KG1 (cell line): ENCODE measurements around the gene NECTIN4.

Experiments
- DNase-seq: peaks from one replicate; lab custom pipeline; 2025; lab: John Stamatoyannopoulos, UW

NECTIN4 gene

GRCh38 chr1:161111527-161111926, 22.2 kb upstream of the NECTIN4 start:
- no peak for DNase-seq

DNA sequence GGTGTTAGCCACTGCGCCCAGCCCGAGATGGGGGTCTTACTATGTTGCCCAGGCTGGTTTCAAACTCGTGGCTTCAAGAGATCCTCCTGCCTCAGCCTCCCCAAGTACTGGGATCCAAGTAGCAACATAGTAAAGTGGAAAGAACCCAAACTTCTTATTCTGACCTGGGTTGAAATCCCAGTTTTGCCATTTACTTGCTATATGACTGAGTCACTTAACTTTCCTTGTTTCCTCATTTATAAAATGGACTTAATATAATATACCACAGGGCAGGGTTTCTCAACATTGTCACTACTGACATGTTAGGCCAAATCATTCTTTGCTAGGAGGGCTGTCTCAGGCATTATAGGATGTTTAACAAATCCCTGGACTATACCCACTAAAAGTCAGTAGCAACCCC, 21.8 kb upstream of the NECTIN4 start:
- no peak for DNase-seq

DNA sequence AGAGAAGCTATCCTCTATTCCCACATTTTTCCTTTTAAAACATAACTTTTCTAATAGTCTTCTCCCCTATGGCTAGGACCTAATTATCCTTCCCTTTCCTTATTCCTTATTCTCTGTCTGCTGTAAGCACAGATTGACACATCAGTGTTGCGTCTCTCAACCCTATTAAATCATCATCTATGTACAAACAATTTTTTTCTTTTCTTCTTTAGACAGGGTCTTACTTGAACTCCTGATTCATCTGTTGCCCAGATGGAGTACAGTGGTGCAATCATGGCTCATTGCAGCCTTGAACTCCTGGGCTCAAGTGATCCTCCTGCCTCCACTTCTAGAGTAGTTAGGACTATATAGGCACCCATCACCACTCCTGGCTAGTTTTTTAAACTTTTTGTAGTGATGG, 17.1 kb upstream of the NECTIN4 start:
- no peak for DNase-seq

DNA sequence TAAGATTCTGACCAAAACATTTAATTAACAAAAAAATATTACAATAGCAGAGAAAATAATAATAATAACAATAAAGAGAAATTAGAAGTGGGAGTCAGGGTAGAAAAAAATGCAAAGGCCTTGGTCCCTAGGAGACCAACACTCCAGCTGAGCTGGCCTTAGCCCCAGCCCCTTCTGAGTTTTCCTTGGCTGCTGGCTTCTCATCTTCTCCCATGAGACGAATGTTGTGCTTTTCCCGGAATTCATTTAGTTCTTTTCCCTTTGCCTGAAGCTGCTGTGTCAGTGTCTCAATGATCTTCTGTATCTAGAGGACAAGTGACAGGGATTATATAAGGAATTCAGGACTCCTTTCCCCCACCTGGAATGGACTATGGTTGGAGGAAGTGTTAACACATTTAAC, 11.2 kb upstream of the NECTIN4 start:
- DNase-seq, result no peak

DNA sequence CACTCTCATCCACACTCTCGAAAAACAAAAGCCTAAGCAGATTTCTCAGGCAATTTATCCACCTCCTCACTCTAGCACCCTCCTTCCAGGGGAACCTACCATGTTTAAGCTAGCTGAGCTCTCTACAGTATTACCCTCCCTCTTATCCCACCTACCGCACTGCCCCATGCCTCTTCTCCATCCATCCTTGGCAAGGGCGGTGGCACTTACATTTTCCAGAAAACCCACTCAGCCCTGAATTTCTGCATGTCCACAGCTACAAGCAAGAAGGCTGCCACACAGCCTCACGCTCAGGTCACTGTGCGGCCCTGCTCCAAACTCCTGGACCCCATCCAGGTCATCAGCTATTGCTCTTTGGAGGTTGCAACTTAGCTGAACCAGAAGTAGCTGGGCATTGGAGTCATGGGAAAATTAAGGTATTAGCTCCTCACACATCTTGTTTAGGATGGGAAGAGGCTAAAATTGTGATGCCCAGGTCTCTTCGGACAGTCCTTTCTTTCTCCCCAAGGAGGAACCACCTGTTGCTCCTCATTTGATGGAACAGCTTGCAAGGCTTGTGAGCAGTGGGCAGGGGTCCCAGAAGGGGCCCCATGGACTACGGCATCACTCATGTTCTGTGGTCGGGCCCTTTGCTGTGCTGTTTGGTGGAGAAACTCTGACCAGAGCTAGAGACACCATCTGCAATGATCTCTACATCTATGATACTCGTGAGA, 9.9 kb upstream of the NECTIN4 start:
- no peak for DNase-seq

GRCh38 chr1:161098210-161099068, 9.1 kb upstream of the NECTIN4 start, which contains the start of gene KLHDC9:
Gene KLHDC9, plus strand, starts transcription at chr1:161098361. Its CDS starts 175 bp downstream, at chr1:161098536.
- DNase-seq, result no peak

DNA sequence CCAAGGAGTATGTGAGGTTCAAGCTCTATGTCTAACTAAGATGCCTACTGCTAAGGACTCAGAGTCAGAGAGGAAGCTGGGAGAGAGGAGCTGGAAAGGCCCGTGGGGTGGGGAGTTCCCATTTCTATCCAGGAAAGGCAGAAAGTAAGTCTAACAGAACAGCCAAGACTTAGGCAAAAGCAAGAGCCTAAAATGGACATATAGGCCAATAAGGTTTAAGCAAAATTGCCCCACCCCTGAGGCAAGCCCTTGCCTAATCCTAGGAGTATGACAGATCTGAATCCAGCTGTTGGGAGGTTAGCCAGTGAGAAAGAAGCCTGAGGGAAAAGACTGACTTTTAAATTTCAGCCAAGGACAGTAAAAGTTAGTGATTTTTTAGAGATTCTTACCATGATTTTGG, 7.2 kb upstream of the NECTIN4 start:
- no peak for DNase-seq

- no peak for DNase-seq
Measured at GRCh38 chr1:161096015-161096414, 6.7 kb upstream of the NECTIN4 start.

DNA sequence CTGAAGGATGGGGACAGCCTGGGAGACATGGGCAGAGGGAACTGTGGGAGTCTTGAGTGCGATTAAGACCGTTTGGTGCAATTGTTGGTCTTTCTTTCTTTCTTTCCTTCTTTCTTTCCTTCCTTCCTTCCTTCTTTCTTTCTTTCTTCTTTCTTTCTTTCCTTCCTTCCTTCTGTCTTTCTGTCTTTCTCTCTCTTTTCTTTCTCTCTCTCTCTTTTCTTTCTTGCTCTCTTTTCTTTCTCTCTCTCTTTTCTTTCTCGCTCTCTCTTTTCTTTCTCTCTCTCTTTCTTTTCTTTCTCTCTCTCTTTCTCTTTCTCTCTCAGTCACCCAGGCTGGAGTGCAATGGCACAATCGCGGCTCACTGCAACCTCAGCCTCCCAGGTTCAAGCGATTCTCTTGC, 5.9 kb upstream of the NECTIN4 start:
- no peak for DNase-seq

DNA sequence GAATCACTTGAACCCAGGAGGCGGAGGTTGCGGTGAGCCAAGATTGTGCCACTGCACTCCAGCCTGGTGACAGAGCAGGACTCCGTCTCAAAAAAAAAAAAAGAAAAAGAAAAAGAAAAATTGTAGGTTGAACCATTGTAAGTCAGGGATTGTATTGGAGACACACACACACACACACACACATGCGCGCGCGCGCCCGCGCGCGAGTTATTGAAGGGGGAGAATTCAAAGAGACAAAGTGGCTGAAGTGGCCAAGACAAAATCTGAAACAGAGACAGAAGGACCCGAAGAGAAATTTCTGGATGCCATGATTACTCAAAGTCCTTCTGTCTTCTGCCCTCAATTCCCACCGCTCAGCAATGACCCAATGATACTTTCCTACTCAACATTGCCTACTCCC, 5.1 kb upstream of the NECTIN4 start:
- no peak for DNase-seq

DNA sequence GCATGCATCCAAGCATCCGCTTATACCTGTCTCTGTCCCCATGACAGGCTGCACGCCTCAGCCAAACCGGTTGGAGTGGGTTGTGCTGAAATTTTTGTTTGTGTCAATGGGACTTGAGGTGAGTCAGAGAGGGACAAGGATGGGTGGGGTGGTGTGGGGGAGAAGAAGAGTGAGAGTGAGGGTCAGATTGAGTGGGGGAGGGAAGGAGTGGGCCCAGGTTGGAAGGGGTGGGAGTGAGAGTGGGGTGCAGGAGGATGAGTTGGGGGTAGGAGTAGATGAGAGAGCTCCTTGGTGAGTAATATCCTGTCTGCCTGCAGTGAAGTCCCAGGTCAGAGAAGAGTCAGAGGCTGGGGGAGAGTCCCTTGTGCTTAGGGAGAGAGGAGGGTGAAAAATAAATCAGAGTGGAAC, 3.3 kb upstream of the NECTIN4 start:
- no peak for DNase-seq

- no peak for DNase-seq
Measured at GRCh38 chr1:161091796-161092507, 2.6 kb upstream of the NECTIN4 start.

GRCh38 chr1:161091093-161091492, 1.7 kb upstream of the NECTIN4 start:
- no peak for DNase-seq

DNA sequence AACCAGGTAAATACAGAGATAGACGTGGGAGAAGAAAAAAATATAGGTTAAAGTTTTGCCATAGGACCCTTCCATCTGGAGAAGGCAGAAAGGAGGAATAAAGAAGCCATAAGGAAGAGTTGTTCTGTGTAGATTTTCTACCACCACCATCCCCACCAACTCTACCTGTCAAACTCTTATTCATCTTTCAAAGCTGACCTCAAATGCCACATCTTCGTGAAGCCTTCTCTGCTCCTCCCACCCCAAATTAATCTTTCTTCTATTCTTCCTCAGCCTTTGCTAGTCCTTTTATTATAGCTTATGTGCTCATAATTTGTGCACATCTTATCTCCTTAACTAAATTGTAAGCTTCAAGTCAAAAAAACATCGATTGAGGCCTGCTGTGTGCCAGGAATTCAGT, 1.3 kb upstream of the NECTIN4 start:
- DNase-seq, result no peak

- DNase-seq, result no peak
Measured at GRCh38 chr1:161089938-161090337, 580 bp upstream of the NECTIN4 start.

DNA sequence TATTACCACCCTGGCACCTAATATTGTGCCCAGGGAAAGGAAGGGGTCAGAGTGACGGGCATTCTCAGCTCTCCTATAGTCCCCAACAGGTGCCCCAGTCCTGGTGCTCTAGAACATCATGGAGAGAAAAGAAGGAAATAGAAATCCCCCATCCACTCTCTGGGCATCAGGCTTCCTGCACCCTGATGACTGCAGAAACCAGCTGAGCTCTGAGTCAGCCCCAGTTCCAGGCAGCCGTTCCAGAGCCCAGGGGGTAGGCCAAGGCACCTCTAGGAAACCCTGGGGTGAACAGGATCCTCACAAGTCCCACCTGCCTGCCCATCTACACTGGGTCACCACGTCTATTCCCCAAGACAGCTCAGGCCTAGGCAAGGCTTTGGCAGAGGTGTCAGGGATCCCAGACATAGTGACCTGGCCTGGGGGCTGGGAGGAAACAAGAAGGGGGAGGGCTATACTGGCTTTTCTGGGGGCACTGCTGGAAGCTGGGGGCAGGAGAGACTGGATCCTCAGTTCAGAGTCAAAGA, 709 bp downstream of the NECTIN4 start:
- DNase-seq, result no peak

DNA sequence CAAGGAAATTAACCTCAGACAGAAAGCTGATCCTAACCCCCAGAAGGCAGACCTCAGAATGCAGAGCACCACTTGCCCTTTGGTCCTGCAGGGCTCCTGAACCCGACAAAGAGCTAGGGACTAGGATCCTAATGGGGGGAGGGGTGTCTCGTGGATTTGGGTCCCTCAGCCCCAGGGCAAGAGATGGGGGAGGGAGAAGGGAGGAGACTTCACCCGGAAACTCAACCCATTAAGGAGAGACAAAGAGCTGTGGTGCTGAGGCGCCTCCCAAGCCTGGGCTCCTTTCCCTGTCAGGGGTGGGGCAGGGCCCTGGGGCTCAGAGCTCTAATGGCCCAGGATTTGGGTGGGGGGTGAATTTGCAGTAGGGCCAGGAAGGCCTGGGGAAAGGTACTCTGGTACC, 2.9 kb downstream of the NECTIN4 start:
- DNase-seq, result no peak

DNA sequence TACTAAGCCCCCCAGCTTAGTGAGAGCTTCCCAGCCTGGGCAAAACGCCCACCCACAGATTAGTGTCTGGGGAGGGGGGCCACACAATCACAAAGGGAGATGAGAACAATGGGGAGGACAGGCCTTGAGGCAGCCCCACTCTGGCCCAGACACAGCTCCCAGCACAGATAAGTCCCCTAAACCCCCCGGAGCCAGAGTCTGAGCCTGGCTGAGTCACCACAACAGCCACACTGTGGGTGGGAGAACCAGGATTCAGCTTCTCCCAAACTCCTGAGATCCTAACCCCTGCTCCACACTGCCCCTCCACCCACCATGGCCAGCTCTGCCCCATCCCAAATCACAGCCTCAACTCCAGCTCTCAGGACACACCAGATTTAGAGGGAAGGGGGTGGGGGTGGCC, 4.2 kb downstream of the NECTIN4 start:
- no peak for DNase-seq

DNA sequence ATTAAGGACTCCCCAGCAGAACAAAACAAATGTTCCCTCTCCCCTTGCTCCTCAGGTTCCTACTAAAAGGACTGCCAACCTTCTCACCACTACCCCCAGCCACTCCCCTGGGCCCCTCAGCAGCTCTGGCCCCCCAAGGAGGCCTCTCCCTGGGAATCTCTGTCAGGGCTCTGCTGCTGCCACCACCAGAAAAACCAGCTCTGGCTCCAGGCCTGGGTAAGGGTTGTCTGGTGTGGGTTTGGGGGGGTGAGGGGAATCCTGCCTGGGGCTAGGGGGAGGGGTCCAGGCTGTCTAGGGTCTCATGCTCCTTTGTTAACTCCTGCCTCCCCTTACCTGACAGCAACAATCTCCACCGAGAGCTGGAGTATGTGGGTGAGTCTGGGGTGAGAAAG, 4.8 kb downstream of the NECTIN4 start:
- DNase-seq, result no peak

GRCh38 chr1:161083748-161084596, 5.4 kb downstream of the NECTIN4 start:
- no peak for DNase-seq

DNA sequence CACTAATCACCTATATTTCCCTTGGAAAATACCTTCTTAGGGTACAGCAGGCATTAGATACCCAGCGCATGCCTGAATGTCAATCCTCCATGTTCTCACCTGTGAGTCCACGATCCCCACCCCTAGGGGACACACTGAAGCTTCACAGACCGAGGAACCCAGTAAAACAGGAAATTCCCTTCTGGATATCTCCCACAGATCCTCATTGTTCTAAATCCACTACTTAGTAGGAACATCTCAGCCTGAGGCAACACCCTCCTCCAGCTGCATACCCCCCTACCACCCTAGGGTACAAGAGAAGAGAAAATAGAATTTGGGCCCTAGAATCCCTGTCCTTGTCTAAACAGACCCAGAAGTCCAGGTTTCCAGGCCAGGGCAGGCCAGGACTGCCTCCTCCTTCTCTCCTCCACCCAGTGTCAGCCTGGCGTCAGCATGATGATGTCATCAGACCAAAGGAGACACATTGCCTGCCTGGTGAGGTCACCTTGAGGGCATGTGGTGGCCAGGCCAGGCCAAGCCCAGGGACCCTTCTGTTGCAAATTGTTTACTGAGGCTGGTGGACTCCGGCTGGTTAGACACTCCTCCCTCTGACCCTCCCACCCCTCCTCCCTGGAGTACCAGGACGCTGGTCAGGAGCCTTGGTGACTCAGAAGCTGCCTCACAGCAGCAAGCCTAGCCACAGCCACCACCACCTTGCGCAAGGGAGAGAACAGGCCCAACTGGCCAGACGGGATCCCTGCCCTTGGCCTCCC, 6.2 kb downstream of the NECTIN4 start:
- DNase-seq, result peak; percentile 6
